M059J (cell line): Measurements from ENCODE around the gene ITGA7. TPM values are rescaled to one million over a fixed set of nuclear protein-coding genes. Genes with fewer than 3 reads are reported as not detected.

Source experiments
- DNase-seq: peaks from one replicate; pipeline ENCODE4 v3.0.0-alpha.2; 2012; ENCODE audit warnings: low read depth
- total RNA-seq: library from RNA; depleted of rRNA; stranded (reverse); fragments of >200 nt; shearing (Covaris generic); gene quantifications from 2 replicates; pipeline ENCODE4 v1.2.3, GENCODE V29; 2014

Gene ITGA7
- total RNA-seq, 1 experiment from 2014 or later: 7.9 TPM

DNA sequence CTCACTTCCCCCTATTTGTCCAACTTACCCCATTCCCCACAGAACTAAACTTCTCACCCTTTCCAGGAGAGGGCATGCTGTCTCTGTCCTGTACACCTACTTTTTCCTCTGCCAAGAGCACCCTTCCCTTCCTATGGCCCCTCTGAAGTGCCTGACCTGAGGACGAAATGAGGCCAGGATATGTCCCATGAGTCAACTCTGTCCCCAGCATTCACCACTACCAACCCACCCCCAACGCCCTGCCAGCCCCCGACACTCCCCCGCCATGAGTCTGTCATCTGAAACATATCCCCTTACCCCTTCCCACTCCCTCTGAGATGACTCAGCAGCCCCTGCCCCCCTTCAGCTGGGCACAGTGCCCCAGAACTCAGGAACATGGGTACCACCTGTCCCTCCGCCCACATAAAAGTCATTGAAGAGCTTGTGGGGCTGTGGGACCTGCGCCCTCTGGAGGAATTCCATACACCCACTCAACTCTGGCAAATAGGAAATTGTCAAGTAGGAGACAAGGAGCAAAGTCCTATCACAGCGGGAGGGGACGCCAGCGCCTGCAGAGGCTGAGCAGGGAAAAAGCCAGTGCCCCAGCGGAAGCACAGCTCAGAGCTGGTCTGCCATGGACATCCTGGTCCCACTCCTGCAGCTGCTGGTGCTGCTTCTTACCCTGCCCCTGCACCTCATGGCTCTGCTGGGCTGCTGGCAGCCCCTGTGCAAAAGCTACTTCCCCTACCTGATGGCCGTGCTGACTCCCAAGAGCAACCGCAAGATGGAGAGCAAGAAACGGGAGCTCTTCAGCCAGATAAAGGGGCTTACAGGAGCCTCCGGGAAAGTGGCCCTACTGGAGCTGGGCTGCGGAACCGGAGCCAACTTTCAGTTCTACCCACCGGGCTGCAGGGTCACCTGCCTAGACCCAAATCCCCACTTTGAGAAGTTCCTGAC lies 26.3 kb downstream of the ITGA7 start:
- DNase-seq: peak; percentile 83

DNA sequence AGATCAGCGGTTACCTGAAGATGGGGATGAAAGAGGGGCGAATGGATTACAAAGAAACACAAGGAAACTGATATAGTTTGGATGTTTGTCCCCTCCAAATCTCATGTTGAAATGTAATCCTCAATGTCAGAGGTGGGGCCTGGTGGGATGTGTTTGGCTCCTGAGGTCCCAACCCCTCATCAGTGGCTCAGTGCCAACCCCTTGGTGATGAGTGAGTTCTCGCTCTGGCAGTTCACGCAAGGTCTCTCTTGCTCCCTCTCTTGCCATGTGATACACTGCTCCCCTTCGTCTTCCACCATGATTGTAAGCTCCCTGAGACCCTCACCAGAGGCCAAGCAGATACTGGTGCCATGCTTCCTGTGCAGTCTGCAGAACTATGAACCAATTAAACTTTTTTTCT lies 28.0 kb downstream of the ITGA7 start:
- no peak for DNase-seq

DNA sequence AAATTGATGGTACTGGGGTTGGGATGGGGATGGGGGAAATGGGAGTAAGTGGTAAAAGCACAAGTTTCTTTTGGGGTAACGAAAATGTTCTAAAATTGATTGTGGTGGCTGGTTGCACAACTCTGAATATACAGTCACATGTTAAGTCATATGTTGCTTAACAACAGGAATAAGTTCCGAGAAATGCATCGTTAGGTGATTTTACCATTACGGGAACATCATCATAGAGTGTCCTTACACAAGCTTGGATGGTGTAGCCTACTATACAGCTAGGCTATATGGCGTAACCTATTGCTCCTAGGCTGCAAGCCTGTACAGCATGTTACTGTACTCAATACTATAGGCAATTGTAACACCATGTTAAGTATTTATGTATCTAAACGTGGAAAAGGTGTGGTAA lies 31.0 kb downstream of the ITGA7 start:
- DNase-seq: no peak

DNA sequence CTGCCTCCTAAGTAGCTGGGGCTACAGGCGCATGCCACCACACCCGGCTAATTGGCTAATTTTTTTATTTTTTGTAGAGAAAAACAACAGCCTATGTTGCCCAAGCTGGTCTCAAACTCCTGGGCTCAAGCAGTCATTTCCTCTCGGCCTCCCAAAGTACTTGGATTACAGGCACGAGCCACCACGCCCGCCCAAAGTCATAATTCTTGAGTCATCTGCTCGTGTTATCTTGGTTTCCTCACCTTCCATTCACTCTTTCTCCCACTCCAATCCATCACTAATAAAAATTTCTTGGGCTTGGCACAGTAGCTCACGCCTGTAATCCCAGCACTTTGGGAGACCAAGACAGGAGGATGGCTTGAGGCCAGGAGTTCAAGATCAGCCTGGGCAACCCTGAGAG lies 32.0 kb downstream of the ITGA7 start:
- DNase-seq: no peak

DNA sequence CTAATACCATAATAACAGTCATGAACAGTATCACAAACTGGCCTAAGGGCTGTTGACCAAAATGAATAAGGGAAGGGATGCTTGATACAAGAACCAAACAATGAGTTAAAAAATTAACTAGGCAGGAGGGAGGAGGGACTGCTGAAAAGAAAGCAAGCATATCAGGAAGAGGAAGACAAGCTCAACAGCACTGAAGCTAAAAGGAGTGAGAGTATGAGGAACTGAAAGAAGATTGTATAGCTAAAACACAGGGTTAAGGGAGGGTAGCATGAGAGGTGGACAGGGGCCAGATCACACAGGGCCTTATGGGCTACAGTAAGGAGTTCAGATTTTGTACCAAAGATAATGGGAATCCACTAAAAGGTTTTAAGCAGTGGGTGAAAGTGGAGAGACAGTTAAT lies 34.1 kb downstream of the ITGA7 start:
- DNase-seq: no peak

DNA sequence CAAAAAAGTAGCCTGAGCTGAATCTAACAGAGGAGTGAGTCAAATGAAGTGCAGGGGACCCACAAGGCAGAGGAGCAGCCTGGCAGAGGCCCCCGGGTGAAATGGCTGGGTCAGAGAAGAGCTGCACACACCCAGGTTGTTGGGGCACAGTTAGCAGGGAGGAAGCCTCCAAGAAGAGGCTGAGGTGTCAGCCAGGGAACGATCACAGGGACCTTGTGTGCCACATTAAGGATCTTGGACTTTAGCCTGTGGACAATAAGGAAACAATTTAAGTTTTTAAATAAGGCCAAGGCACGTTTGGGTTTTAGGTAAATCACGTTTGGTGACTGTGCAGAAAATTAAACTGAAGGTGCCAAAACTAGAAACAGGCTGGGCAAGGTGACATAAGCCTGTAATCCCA lies 36.0 kb downstream of the ITGA7 start:
- no peak for DNase-seq

DNA sequence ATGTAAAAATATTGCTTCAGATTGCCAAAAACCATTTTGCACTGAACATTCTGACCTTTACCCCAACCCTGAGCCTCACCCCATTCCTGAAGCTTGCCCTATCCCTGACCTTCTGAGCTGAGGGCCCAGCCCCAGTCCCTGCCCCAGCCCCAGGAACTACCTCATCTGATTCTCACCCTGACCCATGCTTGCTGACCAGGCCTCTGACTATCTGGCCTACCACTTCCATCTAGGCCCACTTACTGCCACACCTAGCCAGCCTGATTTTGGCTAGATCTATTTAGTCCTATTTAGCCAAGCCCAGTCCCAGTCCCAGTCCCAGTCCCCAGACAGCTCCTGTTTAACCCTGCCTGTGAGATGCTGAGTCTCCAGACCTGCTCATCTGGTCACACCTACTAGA lies 37.4 kb downstream of the ITGA7 start:
- DNase-seq: no peak

DNA sequence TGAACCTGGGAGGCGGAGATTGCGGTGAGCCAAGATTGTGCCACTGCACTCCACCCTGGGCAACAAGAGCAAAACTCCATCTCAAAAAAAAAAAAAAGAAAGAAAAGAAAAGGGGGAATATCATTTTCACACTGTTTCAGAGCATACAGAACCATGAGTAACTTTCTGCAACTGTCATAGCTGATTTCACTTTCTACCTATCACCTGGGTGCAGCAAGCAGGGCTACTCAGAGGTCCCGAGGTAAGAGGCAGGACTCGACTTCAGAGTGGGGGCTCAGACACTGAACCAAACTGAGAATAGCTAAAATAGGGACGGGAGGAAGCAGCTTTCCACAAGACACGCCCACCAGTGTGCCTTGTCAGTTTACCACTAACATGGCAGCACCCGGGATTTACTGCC lies 41.2 kb downstream of the ITGA7 start:
- DNase-seq: no peak

DNA sequence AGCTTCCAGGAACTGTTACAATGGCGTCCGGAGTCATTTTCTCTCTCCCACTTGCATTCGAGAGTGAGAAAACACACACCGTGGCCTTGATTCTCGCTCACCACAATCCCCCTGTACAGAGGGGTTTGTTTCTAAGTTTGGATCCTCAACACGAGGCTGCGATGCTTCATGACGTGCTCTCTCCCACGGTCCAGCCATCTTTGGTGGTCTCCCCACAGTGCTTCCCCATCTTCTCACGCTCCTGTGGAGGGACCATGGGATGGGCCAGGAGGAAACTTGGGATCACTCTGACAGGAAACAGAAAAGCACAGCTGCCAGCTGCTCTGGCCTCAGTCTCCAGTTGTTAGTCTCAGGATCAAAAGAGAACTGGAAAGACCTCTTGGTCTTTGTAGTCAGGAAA lies 42.9 kb downstream of the ITGA7 start:
- no peak for DNase-seq

DNA sequence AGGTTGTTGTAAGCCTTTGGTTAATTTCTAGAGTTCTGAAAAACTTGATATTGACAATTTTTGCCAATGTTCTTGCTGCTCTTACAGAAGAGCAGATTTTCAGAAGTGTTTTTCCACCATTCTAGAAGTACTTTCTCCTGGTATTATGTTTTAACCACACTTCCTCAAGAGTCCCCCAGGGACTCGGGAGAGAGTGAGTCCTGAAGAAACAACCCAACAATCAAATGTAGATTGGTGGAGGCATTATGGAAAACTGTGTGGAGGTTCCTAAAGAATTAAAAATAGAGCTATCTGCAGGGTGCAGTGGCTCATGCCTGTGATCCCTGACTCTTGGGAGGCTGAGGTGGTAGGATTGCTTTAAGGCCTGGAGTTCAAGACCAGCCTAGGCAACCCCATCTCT lies 44.3 kb downstream of the ITGA7 start:
- DNase-seq: no peak

DNA sequence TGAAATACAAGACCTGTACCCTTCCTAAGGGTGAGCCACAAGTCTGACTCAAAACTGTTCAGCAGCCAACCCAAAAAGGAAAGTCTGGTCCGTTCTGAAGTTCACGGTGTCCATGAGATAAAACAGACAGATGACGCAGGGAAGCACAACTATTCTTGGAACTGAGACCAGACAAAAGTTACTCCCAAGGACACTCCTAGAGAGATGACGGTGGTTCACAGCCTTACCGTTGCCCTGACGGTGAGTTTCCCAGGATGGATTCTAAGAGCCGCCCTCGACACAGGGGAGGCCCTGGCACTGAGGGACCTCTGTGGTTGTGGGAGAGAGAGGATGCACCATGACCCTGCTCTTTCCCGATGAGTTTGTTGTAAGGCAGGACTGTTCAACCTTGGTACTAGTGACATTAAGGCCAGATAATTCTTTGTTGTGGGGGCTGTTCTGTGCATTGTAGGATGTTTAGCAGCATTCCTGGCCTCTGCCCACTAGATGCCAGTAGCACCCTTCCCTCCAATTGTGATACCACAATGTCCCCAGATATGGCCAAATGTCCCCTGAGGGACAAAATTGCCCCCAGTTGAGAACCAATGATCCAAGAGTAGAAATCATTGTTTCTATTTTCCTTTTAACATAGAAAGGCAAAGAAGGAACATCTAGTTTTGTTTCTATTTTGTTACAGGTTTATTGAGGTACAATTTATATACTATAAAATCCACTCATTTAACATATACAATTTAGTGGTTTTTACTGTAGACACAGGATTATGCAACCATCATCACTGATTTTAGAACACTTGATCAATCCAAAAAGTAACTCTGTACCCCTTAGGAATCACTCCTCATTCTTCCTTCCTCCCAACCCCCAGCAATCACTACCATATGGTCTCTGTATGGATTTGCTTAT lies 48.0 kb downstream of the ITGA7 start:
- DNase-seq: peak; percentile 46

DNA sequence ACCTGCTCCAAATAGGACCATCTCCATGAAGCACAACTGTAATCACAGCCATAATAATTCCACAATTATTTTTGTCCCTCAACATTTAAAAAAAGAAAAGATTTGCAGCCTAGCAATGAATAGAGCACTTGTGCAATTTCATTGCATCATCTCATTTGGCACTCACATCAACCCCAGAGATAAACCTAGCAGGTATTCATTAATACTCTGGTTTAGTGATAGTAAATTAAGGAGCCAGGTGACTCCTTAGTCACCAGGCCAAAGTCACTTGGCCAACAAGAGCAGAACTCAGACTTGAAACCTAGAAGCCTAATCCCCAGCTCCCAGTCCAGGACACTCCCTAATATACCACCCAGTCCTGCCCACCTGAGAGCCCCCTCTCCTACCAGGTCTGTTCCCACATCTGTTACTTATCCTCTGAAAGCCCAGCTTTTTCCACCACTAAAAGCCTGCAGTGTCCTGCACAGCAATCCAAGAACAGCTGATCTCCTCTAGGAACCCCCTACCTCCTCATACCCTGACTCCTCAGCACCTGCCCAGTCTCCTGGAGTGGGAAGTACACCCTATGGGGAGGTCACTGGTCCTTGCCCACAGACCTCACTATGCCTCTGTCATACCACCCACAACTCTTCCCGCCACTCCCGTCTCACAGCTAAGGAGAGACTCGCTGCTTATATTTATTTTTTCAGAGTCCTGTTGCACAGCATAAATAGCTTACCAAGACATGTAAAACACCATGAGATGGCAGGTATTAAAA lies 48.9 kb downstream of the ITGA7 start:
- no peak for DNase-seq

DNA sequence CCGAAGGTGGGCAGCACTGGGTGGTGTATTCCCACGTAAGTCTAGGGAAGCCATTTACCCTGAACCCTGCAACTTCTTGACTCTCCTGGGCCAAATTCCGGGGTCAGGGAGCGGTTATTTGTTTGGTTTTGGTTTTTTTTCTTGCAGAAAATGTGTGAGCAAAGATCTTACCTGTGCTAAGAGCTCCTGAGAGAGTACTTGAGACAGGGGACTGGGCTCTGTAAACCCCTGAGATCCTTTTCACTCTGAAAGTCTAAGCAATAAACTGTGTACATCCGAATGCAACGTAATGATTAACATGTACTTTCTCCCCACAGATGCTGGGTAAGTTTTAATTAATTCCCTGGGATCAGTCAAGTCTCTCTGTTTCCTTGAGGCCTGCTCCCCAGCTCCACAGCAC lies 49.5 kb downstream of the ITGA7 start:
- no peak for DNase-seq

DNA sequence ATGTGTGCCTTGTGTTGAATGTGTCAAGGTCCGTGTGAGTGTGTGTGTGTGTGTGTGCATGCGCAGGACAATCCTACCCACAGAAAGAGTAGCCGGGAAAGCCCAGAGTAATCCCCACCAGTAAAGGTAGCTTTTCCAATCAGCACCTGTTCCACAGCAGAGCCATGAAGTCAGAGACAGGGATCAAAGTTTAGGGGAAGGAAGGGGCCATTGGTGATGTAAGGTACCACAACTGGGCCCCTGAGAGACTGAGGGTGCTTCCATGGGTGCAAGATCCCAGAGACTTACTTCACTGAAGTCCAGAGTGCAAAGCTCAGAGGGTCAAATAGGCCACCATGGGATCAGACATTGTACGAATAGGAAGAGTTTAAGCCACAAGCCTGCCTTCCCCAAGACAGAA lies 50.5 kb downstream of the ITGA7 start:
- no peak for DNase-seq

DNA sequence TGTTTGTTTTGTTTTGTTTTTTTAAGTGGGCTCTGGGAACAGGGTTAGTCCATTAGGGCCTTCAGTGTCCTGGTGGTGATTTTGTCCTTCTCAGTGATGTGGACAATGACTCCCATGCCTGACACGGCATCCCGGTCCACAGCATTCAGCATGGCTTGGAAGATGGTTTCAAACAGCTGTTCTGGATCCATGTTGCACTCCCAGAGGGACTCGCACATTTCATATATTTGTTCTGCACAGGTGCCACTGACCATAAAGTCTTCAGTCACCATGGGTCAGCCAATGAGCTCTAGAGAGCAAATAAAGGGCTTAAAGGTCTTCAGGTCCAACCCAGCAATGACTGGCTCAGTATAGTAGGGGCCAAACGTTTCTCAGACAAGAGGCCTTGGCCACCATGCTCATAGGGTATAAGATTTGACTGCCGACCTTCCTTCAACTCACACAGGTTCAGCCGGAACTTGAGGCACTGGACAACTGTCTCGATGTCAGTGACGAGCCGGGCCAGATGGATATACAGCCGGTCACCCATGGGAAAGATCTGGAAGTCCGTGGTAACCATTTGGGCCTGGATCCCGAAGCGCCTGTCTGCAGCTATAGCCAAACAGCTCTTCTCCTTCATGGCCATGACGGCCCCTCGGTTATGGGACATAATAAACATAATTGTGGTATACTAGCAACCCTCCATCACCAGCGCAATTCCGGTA lies 53.0 kb downstream of the ITGA7 start:
- DNase-seq: no peak

DNA sequence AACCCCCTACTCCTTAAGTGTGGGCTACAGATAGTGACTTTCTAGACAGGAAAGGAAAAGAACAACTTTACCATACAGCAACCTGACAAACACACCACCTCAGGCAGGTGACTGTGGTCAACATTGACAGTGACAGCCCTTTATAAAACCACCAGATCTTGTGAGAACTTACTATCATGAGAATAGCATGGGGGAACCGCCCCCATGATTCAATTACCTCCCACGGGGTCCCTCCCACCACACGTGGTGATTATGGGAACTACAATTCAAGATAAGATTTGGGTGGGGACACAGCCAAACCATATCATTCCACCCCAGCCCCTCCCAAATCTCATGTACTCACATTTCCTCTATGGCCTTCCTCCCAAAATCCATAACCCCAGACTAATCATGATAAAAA lies 54.7 kb downstream of the ITGA7 start:
- DNase-seq: no peak

DNA sequence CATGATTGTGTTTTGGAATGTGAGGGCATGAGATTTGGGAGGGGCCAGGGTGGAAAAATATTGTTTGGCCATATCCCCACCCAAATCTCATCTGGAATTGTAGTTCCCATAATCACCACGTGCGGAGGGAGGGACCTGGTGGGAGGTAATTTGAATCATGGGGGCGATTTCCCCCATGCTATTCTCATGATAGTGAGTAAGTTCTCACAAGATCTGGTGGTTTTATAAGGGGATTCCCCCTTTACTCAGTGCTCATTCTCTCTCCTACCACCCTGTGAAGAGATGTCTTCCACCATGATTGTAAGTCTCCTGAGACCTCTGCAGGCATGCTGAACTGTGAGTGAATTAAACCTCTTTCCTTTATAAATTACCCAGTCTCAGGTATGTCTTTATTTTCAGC lies 55.4 kb downstream of the ITGA7 start:
- DNase-seq: no peak

DNA sequence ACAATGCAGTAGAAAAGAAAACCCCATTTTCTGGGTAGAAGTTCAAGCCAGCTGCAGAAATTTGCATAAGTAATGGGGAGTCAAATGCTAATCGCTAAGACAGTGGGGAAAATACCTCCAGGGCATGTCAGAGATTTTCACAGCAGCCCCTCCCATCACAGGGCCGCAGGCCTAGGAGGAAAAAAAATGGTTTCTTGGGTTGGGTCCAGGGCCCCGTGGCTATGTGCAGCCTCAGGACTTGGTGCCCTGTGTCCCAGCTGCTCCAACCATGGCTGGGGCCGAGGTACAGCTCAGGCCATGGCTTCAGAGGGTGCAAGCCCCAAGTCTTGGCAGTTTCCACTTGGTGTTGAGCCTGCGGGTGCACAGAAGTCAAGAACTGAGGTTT lies 56.4 kb downstream of the ITGA7 start:
- DNase-seq: no peak

DNA sequence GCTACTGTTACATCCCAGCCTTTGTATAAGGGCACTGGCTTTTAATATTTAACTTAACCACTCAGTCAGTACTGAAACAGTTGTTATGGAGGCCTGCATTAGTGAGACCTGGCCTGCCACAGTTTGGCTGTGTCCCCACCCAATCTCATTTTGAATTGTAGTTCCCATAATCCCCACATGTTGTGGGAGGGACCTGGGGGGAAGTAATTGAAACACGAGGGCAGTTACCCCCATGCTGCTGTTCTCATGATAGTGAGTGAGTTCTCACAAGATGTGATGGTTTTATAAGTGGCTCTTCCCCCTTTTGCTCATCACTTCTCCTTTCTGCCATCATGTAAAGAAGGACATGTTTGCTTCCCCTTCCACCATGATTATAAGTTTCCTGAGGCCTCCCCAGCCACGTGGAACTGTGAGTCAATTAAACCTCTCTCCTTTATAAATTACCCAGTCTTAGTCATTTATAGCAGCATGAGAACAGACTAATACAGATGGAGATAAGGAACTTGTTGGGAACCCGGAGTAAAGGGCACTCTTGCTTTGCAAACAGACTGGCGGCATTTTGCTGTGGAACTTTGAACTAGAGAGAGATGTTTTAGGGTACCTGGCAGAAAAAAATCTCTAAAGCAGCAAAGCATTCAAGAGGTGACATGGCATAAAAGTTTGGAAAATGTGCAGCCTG lies 56.9 kb downstream of the ITGA7 start:
- peak; percentile 16 for DNase-seq

DNA sequence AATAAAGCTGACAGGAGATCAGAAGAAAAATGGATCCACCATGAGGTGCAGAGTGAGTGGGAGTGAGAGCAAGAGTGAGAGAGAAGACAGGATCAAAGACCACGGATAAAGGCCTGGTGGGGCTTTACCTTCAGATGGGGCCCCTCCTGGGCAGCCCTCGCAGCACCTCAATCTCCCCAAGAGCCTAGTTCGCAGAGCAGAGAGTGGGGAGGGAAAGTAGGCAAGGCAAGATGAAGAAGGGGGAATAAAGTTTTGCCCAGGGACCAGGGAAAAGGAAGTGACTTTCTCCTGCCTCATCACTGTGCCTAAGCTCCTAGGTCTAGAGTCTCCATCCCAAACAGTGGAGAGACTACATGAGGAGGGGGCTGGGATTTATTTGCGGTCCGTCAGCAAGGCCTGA lies 60.7 kb downstream of the ITGA7 start:
- DNase-seq: no peak

DNA sequence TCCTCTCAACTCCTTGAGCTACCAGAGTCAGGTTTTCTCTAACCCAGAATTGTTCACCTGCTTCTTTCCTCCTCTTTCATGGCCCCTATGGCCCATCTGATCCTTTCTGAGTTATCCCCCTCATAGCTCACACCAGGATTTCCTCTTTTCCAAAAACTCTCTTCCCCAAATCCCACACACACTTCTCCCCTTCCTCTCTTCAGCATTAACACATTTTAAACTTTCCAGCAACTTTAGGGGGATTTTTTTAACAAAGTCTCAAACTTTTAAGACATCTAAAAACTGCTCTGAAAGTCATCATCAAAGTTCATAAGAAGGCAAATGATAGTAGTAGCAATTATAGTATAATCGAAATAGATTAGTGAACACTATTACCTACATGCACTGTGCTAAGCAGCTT lies 63.1 kb downstream of the ITGA7 start:
- DNase-seq: no peak
